Measurements from ENCODE around the gene NSG1.

The NSG1 gene

GRCh38 chr4:4374388-4375098 lies 12.4 kb upstream of the NSG1 start:
- no peak for DNase-seq

- no peak for DNase-seq
These were observed 10.8 kb upstream of the NSG1 start for GRCh38 chr4:4376074-4376473.

- no peak for DNase-seq
These were observed 9.7 kb upstream of the NSG1 start for GRCh38 chr4:4377191-4377590.

- no peak for DNase-seq
These were observed 9.0 kb upstream of the NSG1 start for GRCh38 chr4:4377732-4378460.

- no peak for DNase-seq
These were observed 7.3 kb upstream of the NSG1 start for GRCh38 chr4:4379540-4380087.

- no peak for DNase-seq
These were observed 3.8 kb upstream of the NSG1 start for GRCh38 chr4:4383085-4383484.

- DNase-seq = peak; percentile 17
These were observed 2.1 kb upstream of the NSG1 start for GRCh38 chr4:4384837-4385236.

GRCh38 chr4:4385729-4386295 lies 1.1 kb upstream of the NSG1 start:
- DNase-seq = no peak

GRCh38 chr4:4386296-4386735 lies 586 bp upstream of the NSG1 start:
- DNase-seq = peak; percentile 40

GRCh38 chr4:4387531-4388310 lies 819 bp downstream of the NSG1 start:
- no peak for DNase-seq

- no peak for DNase-seq
These were observed 1.4 kb downstream of the NSG1 start for GRCh38 chr4:4388311-4388790.

- DNase-seq = no peak
These were observed 2.1 kb downstream of the NSG1 start for GRCh38 chr4:4388836-4389575.

GRCh38 chr4:4390046-4390445 lies 3.1 kb downstream of the NSG1 start:
- DNase-seq = no peak

GRCh38 chr4:4390515-4391240 lies 3.8 kb downstream of the NSG1 start:
- DNase-seq = no peak

GRCh38 chr4:4391866-4392265 lies 5.0 kb downstream of the NSG1 start:
- no peak for DNase-seq

GRCh38 chr4:4392501-4393183 lies 5.7 kb downstream of the NSG1 start:
- DNase-seq = no peak

- DNase-seq = no peak
These were observed 7.7 kb downstream of the NSG1 start for GRCh38 chr4:4394644-4395043.

GRCh38 chr4:4395371-4395770 lies 8.5 kb downstream of the NSG1 start:
- no peak for DNase-seq

GRCh38 chr4:4395849-4396627 lies 9.1 kb downstream of the NSG1 start:
- no peak for DNase-seq
